Mammary epithelial cell (primary cell): ENCODE measurements around the gene STARD10.
"Not testable (repeated sequence)": the region's sequence is repeated elsewhere in the genome, so short reads cannot be mapped to it uniquely, and the experiment has no call there.

Experiments used
- CTCF ChIP-seq, 2 donors: IDR thresholded peaks in 1 of 2; conservative IDR thresholded peaks in 1 of 2; 2 replicates each; pipeline ENCODE4 v1.5.1; 2011 to 2012; ENCODE audit warnings: inconsistent platforms in 2 of 2, low read length in 2 of 2, mild to moderate bottlenecking in 2 of 2, control low read depth in 1 of 2, low read depth in 1 of 2; ENCODE audit not compliant: insufficient read depth in 1 of 2; ENCODE audit errors: extremely low read depth in 1 of 2
- EZH2 ChIP-seq: IDR thresholded peaks from 2 replicates; pipeline ENCODE4 v1.6.1; 2012; ENCODE audit warnings: low read length, inconsistent platforms, borderline replicate concordance

DNA sequence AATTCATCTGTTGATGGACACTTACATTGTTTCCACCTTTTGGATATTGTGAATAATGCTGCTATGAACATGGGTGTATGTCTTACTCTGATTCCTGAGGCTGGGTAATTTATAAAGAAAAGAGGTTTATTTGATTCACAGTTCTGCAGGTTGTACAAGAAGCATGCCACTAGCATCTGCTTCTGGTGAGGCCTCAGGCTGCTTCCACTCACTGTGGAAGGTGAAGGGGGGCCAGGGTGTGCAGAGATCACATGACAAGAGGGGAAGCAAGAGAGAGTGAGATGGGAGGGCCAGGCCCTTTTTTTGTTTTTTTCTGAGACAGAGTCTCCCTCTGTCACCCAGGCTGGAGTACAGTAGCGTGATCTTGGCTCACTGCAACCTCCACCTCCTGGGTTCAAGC, 12.5 kb upstream of the STARD10 start:
- not testable (repeated sequence) for TF ChIP-seq CTCF (conservative IDR thresholded peaks at IDR 0.05 in 1 of 2, IDR thresholded peaks at IDR 0.05 in 1 of 2; ENCODE audit: extremely low read depth in 1 of 2, insufficient read depth in 1 of 2, low read depth in 1 of 2, low read length in 2 of 2); EZH2
